ENCODE data around the gene PP2D1. TPM values are rescaled to one million over a fixed set of nuclear protein-coding genes. Genes with fewer than 3 reads are reported as not detected.

The PP2D1 gene
- total and polyA plus RNA-seq, 2 donors (not counting 3 experiments of a cell fraction or from before 2014, with no cell fraction given), result not detected

- Histone ChIP-seq H4K20me1 (replicated peaks; ENCODE audit: control insufficient read depth, extremely low read depth, insufficient read depth, low read length) (peaks cover 4% of the 10 kb centered on the region), H3K4me2 (ENCODE audit: insufficient read depth, low read length) (no peak overlapping the region), H3K4me3 (replicated peaks in 1 of 3; ENCODE audit: insufficient read depth in 1 of 3, low read depth in 1 of 3, low read length in 3 of 3) (no peak overlapping the region), H3K4me1 (ENCODE audit: control insufficient read depth, extremely low read depth, insufficient read depth, low read length) (no peaks in the 10 kb centered on the region), H3K9me1 (replicated peaks; ENCODE audit: control insufficient read depth, extremely low read depth, insufficient read depth, low read length) (no peaks in the 10 kb centered on the region), H2AFZ (ENCODE audit: low read depth, low read length) (no peak overlapping the region), H3K9ac (replicated peaks; ENCODE audit: extremely low read depth, insufficient read depth, low read length) (no peak overlapping the region), H3K9me3 (replicated peaks; ENCODE audit: control insufficient read depth, insufficient read depth, low read length) (no peaks in the 10 kb centered on the region), H3K36me3 (ENCODE audit: control insufficient read depth in 2 of 2, extremely low read depth in 1 of 2, insufficient read depth in 2 of 2, low read length in 2 of 2) (no peaks in the 10 kb centered on the region), H3K27ac (ENCODE audit: insufficient read depth, low read depth, low read length) (no peak overlapping the region), H3K79me2 (ENCODE audit: control insufficient read depth, insufficient read depth, low read length) (peaks cover 96% of the 10 kb centered on the region), H3K27me3 (ENCODE audit: control insufficient read depth in 2 of 2, insufficient read depth in 2 of 2, low read length in 2 of 2) (no peaks in the 10 kb centered on the region)
- ChIA-PET CTCF (no interaction called here), POLR2A (no interaction called here)
- intact Hi-C loops (cut with micrococcal nuclease), result no loop called here
- DNase-seq (ENCODE audit: low read depth, low spot score), result no peak
- dilution Hi-C loops (cut with MboI; ENCODE audit: extremely low pct_ligation_motif_present, low sequenced_read_pairs), result no loop called here
- no peak for FAIRE-seq
- no peak for TF ChIP-seq POLR2AphosphoS5 (IDR thresholded peaks at IDR 0.05; ENCODE audit: insufficient read depth, low read depth, low read length)
- no peak for TF ChIP-seq GATA2 (IDR thresholded peaks at IDR 0.05; ENCODE audit: insufficient read depth, insufficient read length, low read depth, low read length)
- TF ChIP-seq JUN (IDR thresholded peaks at IDR 0.05; ENCODE audit: borderline replicate concordance, insufficient read depth, insufficient read length, low read depth), result no peak
- TF ChIP-seq CTCF (IDR thresholded peaks at IDR 0.05; ENCODE audit: extremely low read depth in 1 of 2, insufficient read depth in 1 of 2, low read depth in 1 of 2, low read length in 2 of 2), result no peak
- no peak for TF ChIP-seq MAX (IDR thresholded peaks at IDR 0.05; ENCODE audit: insufficient read depth, insufficient read length)
- no peak for TF ChIP-seq POLR2A (IDR thresholded peaks at IDR 0.05; ENCODE audit: low read depth, low read length)
- TF ChIP-seq MYC (IDR thresholded peaks at IDR 0.05; ENCODE audit: low read depth, low read length), result no peak
- no peak for TF ChIP-seq EZH2 (IDR thresholded peaks at IDR 0.05; ENCODE audit: borderline replicate concordance, low read depth, low read length, severe bottlenecking)
- no peak for TF ChIP-seq FOS (IDR thresholded peaks at IDR 0.05; ENCODE audit: borderline replicate concordance, insufficient read depth, low read length)
- no TSS peak for BruUV-seq (replicated peaks)
These were observed 44.3 kb downstream of the PP2D1 start for GRCh38 chr3:19967812-19968211.
